Activated CD4-positive, alpha-beta T cell treated with anti-CD3 and anti-CD28 coated beads, Interleukin-2, amount 50 U/mL, for 16 hours (primary cell): Measurements from ENCODE around the gene EMSY.

Experiments used
- DNase-seq: peaks from one replicate; pipeline ENCODE4 v3.0.0-alpha.2; 2020

Gene EMSY

GRCh38 chr11:76459846-76460245 is 15.0 kb downstream of the EMSY start:
- no peak for DNase-seq

GRCh38 chr11:76462317-76462716 is 17.5 kb downstream of the EMSY start:
- no peak for DNase-seq

- DNase-seq = no peak
These were observed 20.9 kb downstream of the EMSY start for GRCh38 chr11:76465701-76466100.

GRCh38 chr11:76466666-76467065 is 21.8 kb downstream of the EMSY start:
- no peak for DNase-seq

GRCh38 chr11:76469141-76469540 is 24.3 kb downstream of the EMSY start:
- DNase-seq = no peak

GRCh38 chr11:76471382-76471781 is 26.6 kb downstream of the EMSY start:
- DNase-seq = no peak

- DNase-seq = no peak
These were observed 35.4 kb downstream of the EMSY start for GRCh38 chr11:76480241-76480640.

GRCh38 chr11:76491644-76492043 is 46.8 kb downstream of the EMSY start:
- no peak for DNase-seq

- no peak for DNase-seq
These were observed 48.2 kb downstream of the EMSY start for GRCh38 chr11:76493040-76493439.

GRCh38 chr11:76493626-76494539 is 49.1 kb downstream of the EMSY start:
- no peak for DNase-seq

- no peak for DNase-seq
These were observed 50.2 kb downstream of the EMSY start for GRCh38 chr11:76495019-76495418.

- no peak for DNase-seq
These were observed 51.4 kb downstream of the EMSY start for GRCh38 chr11:76496174-76496573.

GRCh38 chr11:76501526-76502202 is 56.8 kb downstream of the EMSY start:
- no peak for DNase-seq

GRCh38 chr11:76506833-76507232 is 62.0 kb downstream of the EMSY start:
- DNase-seq = no peak

GRCh38 chr11:76510060-76511047 is 65.5 kb downstream of the EMSY start:
- DNase-seq = no peak

- DNase-seq = no peak
These were observed 68.2 kb downstream of the EMSY start for GRCh38 chr11:76512851-76513653.

GRCh38 chr11:76513654-76514034 is 68.8 kb downstream of the EMSY start:
- DNase-seq = no peak

- no peak for DNase-seq
These were observed 70.7 kb downstream of the EMSY start for GRCh38 chr11:76515494-76515893.

- no peak for DNase-seq
These were observed 78.3 kb downstream of the EMSY start for GRCh38 chr11:76523147-76523546.

GRCh38 chr11:76523786-76524436 is 79.1 kb downstream of the EMSY start:
- no peak for DNase-seq

- DNase-seq = no peak
These were observed 79.6 kb downstream of the EMSY start for GRCh38 chr11:76524461-76524860.

GRCh38 chr11:76524919-76525318 is 80.1 kb downstream of the EMSY start:
- DNase-seq = no peak
